Esophagus (tissue), 2 donors: ENCODE results near the gene HSPA1B. TPM values are rescaled to one million over a fixed set of nuclear protein-coding genes. Genes with fewer than 3 reads are reported as not detected.
"Not testable (repeated sequence)": the region's sequence is repeated elsewhere in the genome, so short reads cannot be mapped to it uniquely, and the experiment has no call there.

ENCODE experiments used
- H3K27ac ChIP-seq, 2 donors: one replicate each; pipeline ENCODE4 v1.5.1; 2013; ENCODE audit warnings: low read depth in 2 of 2, mild to moderate bottlenecking in 2 of 2, inconsistent platforms in 1 of 2, low read length in 1 of 2, moderate library complexity in 1 of 2
- H3K27me3 ChIP-seq, 2 donors: one replicate each; pipeline ENCODE4 v1.6.1; 2013; ENCODE audit warnings: low read length in 2 of 2, control low read depth in 1 of 2, mild to moderate bottlenecking in 1 of 2; ENCODE audit not compliant: insufficient read depth in 2 of 2, control insufficient read depth in 1 of 2
- H3K36me3 ChIP-seq, 2 donors: one replicate each; pipeline ENCODE4 v1.6.1; 2013; ENCODE audit warnings: low read length in 1 of 2; ENCODE audit not compliant: control insufficient read depth in 2 of 2, insufficient read depth in 2 of 2
- H3K4me1 ChIP-seq, 2 donors: one replicate each; pipeline ENCODE4 v1.6.1; 2013; ENCODE audit warnings: low read length in 1 of 2; ENCODE audit not compliant: control insufficient read depth in 2 of 2, insufficient read depth in 2 of 2
- H3K4me3 ChIP-seq, 2 donors: one replicate each; pipeline ENCODE4 v1.5.1; 2013; ENCODE audit warnings: low read length in 2 of 2, mild to moderate bottlenecking in 2 of 2, low read depth in 1 of 2, moderate library complexity in 1 of 2
- H3K9me3 ChIP-seq, 2 donors: one replicate each; pipeline ENCODE4 v1.6.1; 2013; ENCODE audit warnings: mild to moderate bottlenecking in 2 of 2, low read depth in 1 of 2, low read length in 1 of 2, moderate library complexity in 1 of 2; ENCODE audit not compliant: control insufficient read depth in 2 of 2, insufficient read depth in 1 of 2
- WGBS, 2 donors: extraction: QIAGEN DNeasy Blood & Tissue Kit; methylation state at CpG; one replicate each; pipeline ENCODE4 v1.1.7; 2013; 5-methylcytosine and 5-hydroxymethylcytosine counted together
- polyA plus RNA-seq, 2 donors: library from polyadenylated mRNA; stranded (reverse); fragments of 200-250 nt; gene quantifications; one replicate each; pipeline ENCODE4 v1.2.3, GENCODE V29; 2013
- donor health status: healthy with polysubstance abuse.
- donor health status: Bipolar disorder and iron deficiency.

HSPA1B gene
- polyA plus RNA-seq, 2 donors, result 26.9 to 103 TPM

GRCh38 chr6:31815025-31815838 lies 12.3 kb upstream of the HSPA1B start, which contains the start of the genes HSPA1A and HSPA1L:
HSPA1A (plus strand) TSS chr6:31815543; CDS start chr6:31815757, 214 bp downstream.
HSPA1L (minus strand) TSS chr6:31815283; CDS start chr6:31811972, 3,311 bp downstream.
- H3K4me3 ChIP-seq, result peak within 1 kb of the TSS; percentile 75 to 84
- H3K9me3 ChIP-seq, result no peaks in the 10 kb centered on the region
- H3K27ac ChIP-seq, result peak within 1 kb of the TSS; percentile 99 to 100
- H3K27me3 ChIP-seq, result no peaks in the 10 kb centered on the region
- WGBS, 2 donors, result 0 to 1% methylated on average over 55 to 56 of the region's 56 CpGs
- H3K4me1 ChIP-seq, result peaks cover 0 to 3% of the 10 kb centered on the region in 2 donors
- H3K36me3 ChIP-seq, result no peaks in the 10 kb centered on the region

- H3K4me1 ChIP-seq, H3K27me3 ChIP-seq, H3K36me3 ChIP-seq, H3K9me3 ChIP-seq: not testable (repeated sequence)
- H3K4me3 ChIP-seq, result peak overlapping the region; percentile 52 to 70
- 17 to 29% methylated on average over 12 to 15 of the region's 37 CpGs for WGBS, 2 donors
- H3K27ac ChIP-seq, result peak overlapping the region; percentile 69 to 81
Observed at GRCh38 chr6:31817133-31817928, 10.2 kb upstream of the HSPA1B start.

- Histone ChIP-seq H3K4me3 (peak overlapping the region; percentile 45 to 52), H3K27ac (peak overlapping the region; percentile 66 to 77)
- H3K4me1 ChIP-seq, H3K27me3 ChIP-seq, H3K9me3 ChIP-seq, H3K36me3 ChIP-seq: not testable (repeated sequence)
- 19 to 44% methylated on average over 8 of the region's 8 CpGs for WGBS, 2 donors
Observed at GRCh38 chr6:31817929-31818511, 9.5 kb upstream of the HSPA1B start.

- H3K9me3 ChIP-seq, result no peaks in the 10 kb centered on the region
- peak overlapping the region; percentile 53 to 76 for H3K27ac ChIP-seq
- peaks cover 2% of the 10 kb centered on the region in 2 donors for H3K4me1 ChIP-seq
- H3K27me3 ChIP-seq, result no peaks in the 10 kb centered on the region
- no peak overlapping the region for H3K4me3 ChIP-seq
- no peaks in the 10 kb centered on the region for H3K36me3 ChIP-seq
Observed at GRCh38 chr6:31819871-31820299, 7.7 kb upstream of the HSPA1B start.

- not testable (repeated sequence) for H3K4me1 ChIP-seq, H3K36me3 ChIP-seq, H3K27me3 ChIP-seq, H3K4me3 ChIP-seq, H3K9me3 ChIP-seq
- WGBS, 2 donors, result 64 to 68% methylated on average over 10 of the region's 10 CpGs
- peak overlapping the region; percentile 37 to 58 for H3K27ac ChIP-seq
Observed at GRCh38 chr6:31820399-31820798, 7.1 kb upstream of the HSPA1B start.

GRCh38 chr6:31821301-31822035 lies 6.1 kb upstream of the HSPA1B start:
- WGBS, 2 donors, result 3% methylated on average over 39 of the region's 39 CpGs
- no peaks in the 10 kb centered on the region for H3K9me3 ChIP-seq
- H3K27me3 ChIP-seq, result no peaks in the 10 kb centered on the region
- H3K27ac ChIP-seq, result peak overlapping the region; percentile 98 to 100
- H3K36me3 ChIP-seq, result no peaks in the 10 kb centered on the region
- H3K4me1 ChIP-seq, result peaks cover 0 to 2% of the 10 kb centered on the region in 2 donors
- H3K4me3 ChIP-seq, result peak overlapping the region; percentile 44 to 51

GRCh38 chr6:31822036-31822821 lies 5.3 kb upstream of the HSPA1B start:
- WGBS, 2 donors, result 0 to 1% methylated on average over 20 to 25 of the region's 25 CpGs
- Histone ChIP-seq H3K4me3 (peak overlapping the region; percentile 41 to 51), H3K36me3 (no peaks in the 10 kb centered on the region), H3K27me3 (no peaks in the 10 kb centered on the region), H3K9me3 (no peaks in the 10 kb centered on the region), H3K4me1 (peaks cover 0 to 2% of the 10 kb centered on the region in 2 donors), H3K27ac (peak overlapping the region; percentile 98 to 100)

- not testable (repeated sequence) for H3K9me3 ChIP-seq, H3K4me1 ChIP-seq, H3K4me3 ChIP-seq, H3K36me3 ChIP-seq, H3K27me3 ChIP-seq
- WGBS, 2 donors, result 53 to 63% methylated on average over 9 of the region's 9 CpGs
- H3K27ac ChIP-seq, result peak overlapping the region; percentile 80 to 89
Observed at GRCh38 chr6:31823592-31824196, 3.8 kb upstream of the HSPA1B start.
